ENCODE data around the gene SCAF1. TPM values are rescaled to one million over a fixed set of nuclear protein-coding genes. Genes with fewer than 3 reads are reported as not detected.
A peak's percentile ranks its signal among the peaks of the same experiment; 100 is the strongest.

SCAF1 gene
- total and polyA plus RNA-seq, 10 of the 15 experiments (the other 5 are each of a cell fraction or from before 2014, with no cell fraction given): 0.18 to 77.0 (median 5.3) TPM

DNA sequence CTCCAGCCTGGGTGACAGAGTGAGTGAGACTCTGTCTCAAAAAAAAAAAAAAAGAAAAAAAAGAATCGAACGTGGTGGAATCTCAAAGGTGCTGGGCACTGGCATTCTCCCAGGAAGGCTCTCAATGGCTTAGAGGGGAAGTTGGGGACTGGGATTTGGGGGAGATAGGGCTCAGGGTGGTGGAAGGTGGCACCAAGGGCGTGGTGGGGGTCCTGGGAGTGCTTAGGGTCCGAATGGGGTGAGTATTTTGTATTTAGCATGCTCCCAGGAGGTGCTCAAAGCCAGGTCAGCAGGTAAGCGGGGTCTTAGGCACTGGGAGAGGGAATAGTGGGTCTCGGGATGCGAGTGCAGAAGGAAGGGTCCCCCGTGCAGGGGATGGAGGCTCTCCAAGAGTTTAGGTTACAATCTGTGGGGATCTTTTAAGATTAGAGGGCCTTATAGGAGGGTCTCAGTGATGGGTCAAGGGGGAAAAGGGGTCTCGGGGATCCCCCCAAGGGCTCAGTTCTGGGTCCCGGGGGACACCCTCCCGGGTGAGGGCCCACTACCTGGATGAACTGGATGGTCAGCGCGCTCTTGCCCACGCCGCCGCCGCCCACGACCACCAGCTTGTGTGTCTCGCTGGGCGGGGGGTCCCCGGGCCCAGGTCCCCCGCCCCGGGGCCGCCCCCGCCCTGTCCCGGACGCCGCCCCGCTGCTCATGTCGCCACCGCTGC is 2.5 kb upstream of the SCAF1 start:
- peaks cover 33% of the 10 kb centered on the region for H3K79me2 ChIP-seq (ENCODE audit: control insufficient read depth, insufficient read depth, low read length)
- WGBS (ENCODE audit: insufficient coverage, insufficient replicate concordance, low lambda C conversion rate, missing lambda C conversion rate): 4% methylated on average over 18 of the region's 31 CpGs
- H3K4me3 ChIP-seq: peak overlapping the region; percentile 64
- no peaks in the 10 kb centered on the region for H3K9me3 ChIP-seq (replicated peaks; ENCODE audit: control insufficient read depth, insufficient read depth, low read length)
- no TSS peak for BruUV-seq (replicated peaks)
- no peaks in the 10 kb centered on the region for H3K36me3 ChIP-seq (ENCODE audit: control insufficient read depth in 2 of 2, insufficient read depth in 2 of 2, low read length in 1 of 2)
- CTCF ChIA-PET: interaction anchor here (0.6 to 5.1 kb wide), 13 partner anchors 9 to 150 kb away, joined by 3 to 130 read pairs (median 4); partner anchors contain the start of gene PRMT1
- H3K27ac ChIP-seq (ENCODE audit: control insufficient read depth, insufficient read depth): no peak overlapping the region
- in situ Hi-C loops (cut with MboI): no loop called here
- peak overlapping the region; percentile 63 for H3K9ac ChIP-seq (ENCODE audit: control insufficient read depth, insufficient read depth, low read length)
- RAD21 ChIA-PET (ENCODE audit: unreplicated experiment): interaction anchor here (0.5 to 5.1 kb wide), 20 partner anchors 9 to 693 kb away, joined by 3 to 131 read pairs (median 4); partner anchors contain the start of genes AP2A1, BCL2L12, IRF3 and NOSIP
- H4K20me1 ChIP-seq (ENCODE audit: control insufficient read depth, insufficient read depth): no peaks in the 10 kb centered on the region
- SMC1A ChIA-PET (ENCODE audit: uncharacterized antibody, unreplicated experiment): interaction anchor here (1.0 to 1.6 kb wide), 10 partner anchors 25 to 70 kb away, joined by 4 to 15 read pairs (median 6); partner anchors contain the start of genes BCL2L12, IRF3, NOSIP and PRMT1
- H3K4me1 ChIP-seq (ENCODE audit: control insufficient read depth, insufficient read depth, low read length): peaks cover 18% of the 10 kb centered on the region
- POLR2A ChIA-PET: interaction anchor here (0.6 to 6.5 kb wide), 21 partner anchors 9 to 306 kb away, joined by 3 to 200 read pairs (median 5); partner anchors contain the start of genes AKT1S1, ATF5, BCL2L12 and FUZ
- intact Hi-C loops (cut with micrococcal nuclease; ENCODE audit: unreplicated experiment): loop anchor here (1.0 to 5.0 kb wide), 3 partner anchors 37 to 143 kb away; partner anchors contain the start of genes PRR12 and RPS11
- ATAC-seq (no peak), DNase-seq (ENCODE audit: low read depth, low spot score) (no peak), FAIRE-seq (no peak)
- no peaks in the 10 kb centered on the region for H3K27me3 ChIP-seq (replicated peaks in 1 of 2; ENCODE audit: control insufficient read depth in 2 of 2, insufficient read depth in 2 of 2, low read length in 1 of 2)
- H3K4me2 ChIP-seq (ENCODE audit: control insufficient read depth, insufficient read depth): peak overlapping the region; percentile 83
- H2AFZ ChIP-seq (ENCODE audit: control insufficient read depth, low read depth, low read length): peak overlapping the region; percentile 63
- TF ChIP-seq BACH1 (IDR thresholded peaks at IDR 0.05; ENCODE audit: borderline replicate concordance): peak; percentile 37; the same call in 1 of the 2 replicates
- no peak for TF ChIP-seq CBX3 (IDR thresholded peaks at IDR 0.05; ENCODE audit: borderline replicate concordance, low read depth)
- TF ChIP-seq GATAD2B (conservative IDR thresholded peaks at IDR 0.05; ENCODE audit: low read depth): peak; percentile 45; the same call in 1 of the 2 replicates
- TF ChIP-seq EGR1 (IDR thresholded peaks at IDR 0.05; ENCODE audit: borderline replicate concordance in 1 of 2, low read depth in 2 of 2, low read length in 2 of 2): peak in 1 of 2 experiments; percentile 62; a peak in 1 of 3 replicates
- no peak for TF ChIP-seq RELB (IDR thresholded peaks at IDR 0.05; ENCODE audit: low read depth)
- no peak for TF ChIP-seq LARP7 (IDR thresholded peaks at IDR 0.05)
- TF ChIP-seq, protein P1, sequence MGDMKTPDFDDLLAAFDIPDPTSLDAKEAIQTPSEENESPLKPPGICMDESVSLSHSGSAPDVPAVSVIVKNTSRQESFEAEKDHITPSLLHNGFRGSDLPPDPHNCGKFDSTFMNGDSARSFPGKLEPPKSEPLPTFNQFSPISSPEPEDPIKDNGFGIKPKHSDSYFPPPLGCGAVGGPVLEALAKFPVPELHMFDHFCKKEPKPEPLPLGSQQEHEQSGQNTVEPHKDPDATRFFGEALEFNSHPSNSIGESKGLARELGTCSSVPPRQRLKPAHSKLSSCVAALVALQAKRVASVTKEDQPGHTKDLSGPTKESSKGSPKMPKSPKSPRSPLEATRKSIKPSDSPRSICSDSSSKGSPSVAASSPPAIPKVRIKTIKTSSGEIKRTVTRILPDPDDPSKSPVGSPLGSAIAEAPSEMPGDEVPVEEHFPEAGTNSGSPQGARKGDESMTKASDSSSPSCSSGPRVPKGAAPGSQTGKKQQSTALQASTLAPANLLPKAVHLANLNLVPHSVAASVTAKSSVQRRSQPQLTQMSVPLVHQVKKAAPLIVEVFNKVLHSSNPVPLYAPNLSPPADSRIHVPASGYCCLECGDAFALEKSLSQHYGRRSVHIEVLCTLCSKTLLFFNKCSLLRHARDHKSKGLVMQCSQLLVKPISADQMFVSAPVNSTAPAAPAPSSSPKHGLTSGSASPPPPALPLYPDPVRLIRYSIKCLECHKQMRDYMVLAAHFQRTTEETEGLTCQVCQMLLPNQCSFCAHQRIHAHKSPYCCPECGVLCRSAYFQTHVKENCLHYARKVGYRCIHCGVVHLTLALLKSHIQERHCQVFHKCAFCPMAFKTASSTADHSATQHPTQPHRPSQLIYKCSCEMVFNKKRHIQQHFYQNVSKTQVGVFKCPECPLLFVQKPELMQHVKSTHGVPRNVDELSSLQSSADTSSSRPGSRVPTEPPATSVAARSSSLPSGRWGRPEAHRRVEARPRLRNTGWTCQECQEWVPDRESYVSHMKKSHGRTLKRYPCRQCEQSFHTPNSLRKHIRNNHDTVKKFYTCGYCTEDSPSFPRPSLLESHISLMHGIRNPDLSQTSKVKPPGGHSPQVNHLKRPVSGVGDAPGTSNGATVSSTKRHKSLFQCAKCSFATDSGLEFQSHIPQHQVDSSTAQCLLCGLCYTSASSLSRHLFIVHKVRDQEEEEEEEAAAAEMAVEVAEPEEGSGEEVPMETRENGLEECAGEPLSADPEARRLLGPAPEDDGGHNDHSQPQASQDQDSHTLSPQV (IDR thresholded peaks at IDR 0.05): no peak
- TF ChIP-seq, protein P2, sequence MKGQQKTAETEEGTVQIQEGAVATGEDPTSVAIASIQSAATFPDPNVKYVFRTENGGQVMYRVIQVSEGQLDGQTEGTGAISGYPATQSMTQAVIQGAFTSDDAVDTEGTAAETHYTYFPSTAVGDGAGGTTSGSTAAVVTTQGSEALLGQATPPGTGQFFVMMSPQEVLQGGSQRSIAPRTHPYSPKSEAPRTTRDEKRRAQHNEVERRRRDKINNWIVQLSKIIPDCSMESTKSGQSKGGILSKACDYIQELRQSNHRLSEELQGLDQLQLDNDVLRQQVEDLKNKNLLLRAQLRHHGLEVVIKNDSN (IDR thresholded peaks at IDR 0.05; ENCODE audit: borderline replicate concordance, extremely low read length, insufficient read depth, low read depth, low read length): no peak
- no peak for TF ChIP-seq TCF12 (IDR thresholded peaks at IDR 0.05; ENCODE audit: low read depth, low read length)
- TF ChIP-seq BRCA1 (IDR thresholded peaks at IDR 0.05; ENCODE audit: low read depth, low read length): no peak
- TF ChIP-seq, protein P3, sequence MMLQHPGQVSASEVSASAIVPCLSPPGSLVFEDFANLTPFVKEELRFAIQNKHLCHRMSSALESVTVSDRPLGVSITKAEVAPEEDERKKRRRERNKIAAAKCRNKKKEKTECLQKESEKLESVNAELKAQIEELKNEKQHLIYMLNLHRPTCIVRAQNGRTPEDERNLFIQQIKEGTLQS (IDR thresholded peaks at IDR 0.05; ENCODE audit: borderline replicate concordance, extremely low read depth, low read depth, low read length): no peak
- TF ChIP-seq SREBF1 (IDR thresholded peaks at IDR 0.05; ENCODE audit: low read length): no peak
